ENCODE measurements around the gene GAPVD1. TPM values are rescaled to one million over a fixed set of nuclear protein-coding genes. Genes with fewer than 3 reads are reported as not detected.
"Not testable (repeated sequence)": the region's sequence is repeated elsewhere in the genome, so short reads cannot be mapped to it uniquely, and the experiment has no call there.

GAPVD1 gene
- polyA plus RNA-seq, 3 donors, result 26.0 to 42.2 (median 35.6) TPM

DNA sequence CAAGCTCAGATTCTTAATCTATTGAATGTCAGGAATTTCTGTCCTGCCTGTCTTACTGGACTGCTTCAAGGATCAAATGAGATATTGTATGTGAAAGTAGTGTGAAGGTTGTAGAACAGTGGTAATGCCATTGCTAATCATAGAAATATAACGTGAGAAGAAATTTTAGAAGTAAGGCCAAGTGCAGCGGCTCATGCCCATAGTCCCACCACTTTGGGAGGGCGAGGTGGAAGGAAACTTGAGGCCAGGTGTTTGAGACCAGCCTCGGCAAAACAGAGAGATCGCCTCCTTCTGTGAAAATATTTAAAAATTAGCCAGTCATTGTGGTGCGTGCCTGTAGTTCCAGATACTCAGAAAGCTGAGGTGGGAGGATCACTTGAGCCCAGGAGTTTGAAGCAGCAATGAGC lies 15.4 kb upstream of the GAPVD1 start:
- no peak for DNase-seq

DNA sequence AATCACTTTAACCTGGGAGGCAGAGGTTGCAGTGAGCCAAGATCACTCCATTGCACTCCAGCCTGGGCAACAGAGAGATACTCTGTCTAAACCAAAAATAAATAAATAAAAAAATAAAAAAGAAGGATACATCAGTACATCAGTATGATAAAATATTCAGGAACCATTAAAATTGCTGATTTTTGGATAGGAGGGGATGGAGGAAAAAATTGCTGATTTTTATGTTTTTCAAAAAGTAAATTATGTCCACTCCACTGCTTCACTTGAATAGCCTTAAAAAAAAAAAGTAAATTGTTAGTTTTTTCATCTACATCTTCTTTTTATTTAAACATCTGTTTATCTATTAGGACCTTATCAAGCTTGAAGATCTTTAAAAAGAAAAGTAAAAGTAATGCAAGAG lies 7.4 kb upstream of the GAPVD1 start:
- no peak for DNase-seq

DNA sequence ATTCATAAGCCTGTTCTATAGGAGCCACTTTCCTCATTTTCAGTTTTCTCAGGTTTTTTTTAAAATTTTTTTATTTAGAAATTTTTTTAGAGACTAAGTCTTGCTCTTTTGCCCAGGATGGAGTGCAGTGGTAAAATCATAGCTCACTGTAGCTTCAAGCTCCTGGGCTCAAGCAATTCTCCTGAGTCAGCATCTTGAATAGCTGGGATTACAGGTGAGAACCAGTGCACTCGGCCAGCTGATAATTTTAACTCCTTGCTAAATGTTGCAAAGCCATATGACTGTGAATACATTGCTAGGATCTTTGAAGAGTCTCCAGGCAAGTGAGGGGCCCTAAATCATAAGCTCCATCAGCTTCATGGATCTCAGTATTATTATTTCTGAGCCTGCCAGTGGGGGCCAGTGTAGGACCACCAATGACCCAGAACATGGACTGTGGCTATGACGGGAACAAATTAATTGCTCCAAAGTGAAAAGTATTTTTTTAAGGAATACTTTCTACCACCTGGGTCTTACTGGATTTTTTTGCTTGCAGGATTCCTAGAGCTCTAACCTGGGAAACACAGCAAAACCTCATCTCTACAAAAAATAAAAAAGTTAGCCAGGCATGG lies 5.7 kb upstream of the GAPVD1 start:
- peak; percentile 28 for DNase-seq

DNA sequence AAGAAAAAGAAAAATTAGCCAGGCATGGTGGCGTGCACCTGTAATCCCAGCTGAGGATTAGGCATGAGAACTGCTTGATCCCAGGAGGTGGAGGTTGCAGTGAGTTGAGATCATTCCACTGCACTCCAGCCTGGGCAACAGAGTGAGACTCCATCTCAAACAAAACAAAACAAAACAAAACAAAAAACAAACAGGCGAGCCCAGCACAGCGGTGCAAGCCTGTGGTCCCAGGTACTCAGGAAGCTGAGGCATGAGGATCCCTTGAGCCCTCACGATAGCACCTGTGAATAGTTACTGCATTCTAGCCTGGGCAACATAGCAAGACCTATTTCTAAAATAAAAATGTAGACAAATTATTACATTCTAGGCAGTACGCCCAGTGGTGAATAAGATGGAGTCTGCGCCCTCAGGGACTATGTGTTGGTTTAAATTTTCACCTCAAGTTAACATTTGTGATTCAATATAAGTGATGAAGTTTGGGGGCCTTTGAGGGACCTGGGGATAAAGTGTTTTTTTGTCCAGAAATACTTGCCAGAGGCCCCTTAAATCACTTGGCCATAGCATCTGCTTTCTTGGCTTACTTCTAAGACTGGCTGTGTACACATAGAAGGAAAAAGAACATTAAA lies 3.4 kb upstream of the GAPVD1 start:
- DNase-seq, result no peak

DNA sequence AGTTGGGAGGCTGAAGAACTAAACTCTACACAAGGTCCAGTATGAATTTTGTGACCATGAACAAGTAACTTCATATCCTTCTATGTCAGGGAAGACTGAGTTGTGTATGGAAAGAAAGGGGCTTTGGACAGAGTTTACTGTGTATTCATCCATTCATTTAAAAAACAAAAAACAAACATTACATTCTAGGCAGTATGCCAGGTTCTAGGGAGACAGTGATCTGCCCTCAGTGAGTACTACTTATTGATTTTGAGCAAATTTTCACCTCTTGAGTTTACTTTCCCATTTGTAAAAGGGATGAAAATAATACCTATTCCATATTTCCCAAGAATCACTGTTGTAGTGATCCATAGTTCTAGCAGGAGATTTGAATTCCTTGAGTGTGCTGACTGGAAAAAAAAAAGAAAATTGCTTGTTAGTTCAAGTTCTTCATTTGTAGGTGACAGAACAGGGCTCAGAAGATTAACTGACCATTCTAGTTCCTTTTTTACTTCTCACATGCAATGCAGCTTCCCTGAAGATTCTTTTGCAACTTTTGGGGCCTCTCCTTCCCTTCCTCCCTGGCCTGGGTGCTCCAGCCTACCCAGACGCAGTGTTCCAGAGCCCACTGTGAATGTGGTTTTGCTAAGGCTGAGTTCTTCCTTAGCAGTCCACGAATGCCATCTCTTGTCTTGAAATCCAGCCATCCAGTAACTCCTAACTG lies 2.6 kb upstream of the GAPVD1 start:
- DNase-seq, result no peak

DNA sequence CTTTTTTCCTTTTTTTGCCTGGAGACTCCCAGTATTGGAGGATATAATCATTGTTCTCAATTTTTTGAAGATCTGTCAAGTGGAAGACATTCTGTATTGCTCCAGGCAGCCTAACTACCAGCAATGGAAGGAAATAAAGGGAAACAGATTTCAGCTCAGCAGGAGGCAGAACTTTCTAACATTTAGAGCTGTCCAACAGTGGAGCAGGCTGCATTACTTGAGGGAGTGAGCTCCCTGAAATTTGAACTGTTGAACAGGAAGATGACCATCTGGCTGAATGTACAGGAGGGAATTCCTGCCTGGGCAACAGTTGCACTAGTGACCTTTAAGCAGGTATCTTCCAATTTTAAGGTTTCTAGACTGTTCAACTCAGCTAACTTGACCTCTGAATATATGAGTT lies 1.1 kb upstream of the GAPVD1 start:
- DNase-seq, result no peak

DNA sequence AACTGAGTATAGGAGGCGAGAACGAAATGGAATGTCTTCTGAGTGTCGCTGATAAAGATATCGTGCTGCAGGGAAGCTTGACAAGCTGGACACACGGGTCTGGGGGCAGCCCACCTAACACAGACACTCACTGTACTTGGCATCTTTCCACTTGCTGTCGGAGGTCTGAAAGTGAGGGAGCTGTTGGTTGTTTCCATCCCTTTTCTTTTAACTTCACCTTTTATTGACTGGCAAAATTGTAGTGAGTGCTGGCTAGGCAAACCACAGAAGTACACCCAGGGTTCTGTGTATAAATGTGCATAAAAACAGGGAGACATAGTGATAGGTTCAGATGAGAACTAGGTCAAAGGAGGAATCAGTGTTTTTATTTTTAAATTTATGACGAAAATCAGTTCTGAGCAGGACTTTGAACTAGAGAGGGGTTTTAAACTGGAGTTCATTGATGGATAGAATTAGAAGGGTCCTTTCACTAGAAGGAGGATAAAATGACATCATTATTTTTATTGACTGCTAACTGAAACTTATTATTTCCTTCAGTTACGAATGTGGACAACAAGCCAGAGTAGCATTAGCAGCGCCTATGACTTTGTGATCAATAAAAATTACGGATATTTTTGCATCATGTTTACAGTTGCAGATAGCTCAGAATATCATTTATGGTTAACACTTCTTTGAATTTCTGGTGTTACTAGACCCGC lies 817 bp downstream of the GAPVD1 start:
- peak; percentile 24 for DNase-seq

DNA sequence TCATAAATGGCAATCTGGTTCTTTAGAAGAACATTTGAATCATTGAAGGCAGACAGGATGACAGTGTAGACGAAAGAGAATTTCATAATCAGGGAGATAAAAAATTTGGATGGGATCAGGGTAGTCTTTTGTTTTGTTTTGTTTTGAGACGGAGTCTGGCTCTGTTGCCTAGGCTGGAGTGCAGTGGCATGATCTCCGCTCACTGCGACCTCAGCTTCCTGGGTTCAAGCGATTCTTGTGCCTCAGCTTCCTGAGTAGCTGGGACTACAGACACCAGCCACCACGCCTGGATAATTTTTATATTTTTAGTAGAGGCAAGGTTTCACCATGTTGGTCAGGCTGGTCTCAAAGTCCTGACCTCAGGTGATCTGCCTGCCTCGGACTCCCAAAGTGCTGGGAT lies 2.4 kb downstream of the GAPVD1 start:
- DNase-seq, result not testable (repeated sequence)

DNA sequence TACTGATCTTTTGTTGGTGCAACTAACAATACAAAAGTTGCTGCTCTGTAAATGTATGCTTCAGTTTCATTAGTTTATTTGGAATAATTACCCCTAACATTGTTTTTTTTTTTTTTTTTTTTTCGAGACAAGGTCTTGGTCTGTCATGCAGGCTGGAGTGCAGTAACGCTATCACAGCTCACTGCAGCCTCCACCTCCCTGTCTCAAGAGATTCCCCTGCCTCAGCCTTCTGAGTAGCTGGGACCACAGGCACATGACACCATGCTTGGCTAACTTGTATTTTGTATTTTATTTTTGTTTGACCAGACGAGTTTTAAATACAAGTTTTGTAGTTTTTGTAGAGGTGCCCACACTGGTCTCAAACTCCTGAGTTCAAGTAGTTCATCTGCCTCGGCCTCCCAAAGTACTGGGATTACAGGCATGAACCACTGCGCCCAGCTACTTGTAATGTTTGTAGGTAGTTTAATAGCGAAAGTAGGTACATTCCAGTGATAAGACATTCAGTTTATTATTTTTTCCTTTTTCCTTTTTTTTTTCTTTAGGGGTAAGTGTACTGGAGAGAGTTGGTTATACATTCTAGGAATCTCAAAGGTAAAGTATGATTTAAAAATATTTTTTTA lies 6.9 kb downstream of the GAPVD1 start:
- DNase-seq, result no peak

DNA sequence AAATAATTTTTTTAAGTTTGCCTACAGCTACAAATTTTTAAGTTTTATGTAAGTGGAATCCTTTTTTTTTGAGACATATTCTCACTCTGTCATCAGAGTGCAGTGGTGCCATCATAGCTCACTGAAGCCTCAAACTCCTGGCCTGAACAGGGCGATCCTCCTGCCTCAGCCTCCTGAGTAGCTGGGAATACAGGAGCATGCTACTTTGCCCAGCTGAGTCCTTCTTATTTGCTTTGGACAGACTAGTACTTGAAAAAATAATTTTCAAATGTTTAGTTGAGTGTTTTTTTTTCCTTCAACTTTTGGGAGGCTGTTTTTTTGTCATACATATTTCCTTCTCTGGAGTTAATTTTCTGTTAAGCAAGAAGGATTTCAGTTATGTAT lies 7.4 kb downstream of the GAPVD1 start:
- DNase-seq, result no peak

DNA sequence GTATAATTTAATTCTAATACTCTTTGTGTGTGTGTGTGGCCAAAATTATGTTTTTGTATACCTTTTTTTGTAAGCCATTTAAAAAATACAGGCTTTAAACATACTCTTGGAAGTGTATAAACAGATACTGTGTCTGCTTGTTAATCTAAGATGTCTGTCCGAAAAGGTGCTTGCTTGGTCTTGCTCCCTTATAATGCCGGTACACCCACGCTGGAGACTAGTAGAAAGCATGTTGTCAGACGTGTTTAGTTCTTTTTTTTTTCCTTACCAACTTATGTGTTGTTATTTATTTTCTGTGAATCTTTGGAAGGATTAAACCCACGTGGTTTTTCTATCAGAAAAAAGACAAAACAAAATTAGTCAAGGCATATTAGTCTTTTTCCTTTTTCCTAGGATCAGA lies 9.5 kb downstream of the GAPVD1 start:
- DNase-seq, result no peak

DNA sequence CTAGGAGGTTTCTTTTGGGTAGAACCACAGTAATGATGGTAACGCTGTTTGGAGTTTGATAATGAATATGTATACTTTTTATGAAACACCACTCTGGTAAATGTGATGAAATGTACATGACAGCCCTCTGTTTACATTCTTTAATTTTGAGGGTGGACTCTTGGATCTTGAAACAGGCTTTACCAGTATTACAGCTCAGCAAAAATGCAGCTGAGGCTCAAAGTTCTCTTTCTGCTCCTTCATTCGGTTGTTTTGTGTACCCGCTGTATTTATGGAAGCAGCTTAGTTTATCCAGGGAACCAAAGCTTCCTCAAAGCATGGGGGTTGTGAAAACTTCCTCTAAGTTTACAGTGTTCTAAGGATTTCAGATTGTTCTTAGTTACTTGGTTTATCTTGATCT lies 11.1 kb downstream of the GAPVD1 start:
- DNase-seq, result no peak

DNA sequence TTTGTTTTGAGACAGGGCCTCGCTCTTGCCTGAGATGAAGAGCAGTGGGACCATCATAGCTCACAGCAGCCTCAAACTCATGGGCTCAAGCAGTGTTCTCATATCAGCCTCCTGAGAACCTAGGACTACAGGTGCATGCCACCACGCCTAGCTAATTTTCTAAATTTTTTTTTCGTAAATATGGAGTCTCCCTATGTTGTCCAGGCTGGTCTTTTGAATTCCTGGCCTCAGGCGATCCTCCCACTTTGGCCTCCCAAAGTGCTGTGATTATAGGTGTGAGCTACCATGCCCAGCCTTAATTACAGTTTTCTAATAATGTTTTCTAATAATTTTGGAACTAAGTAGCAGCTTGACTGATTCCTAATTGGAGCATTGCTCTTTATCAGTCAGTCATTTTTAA lies 15.1 kb downstream of the GAPVD1 start:
- DNase-seq, result no peak

DNA sequence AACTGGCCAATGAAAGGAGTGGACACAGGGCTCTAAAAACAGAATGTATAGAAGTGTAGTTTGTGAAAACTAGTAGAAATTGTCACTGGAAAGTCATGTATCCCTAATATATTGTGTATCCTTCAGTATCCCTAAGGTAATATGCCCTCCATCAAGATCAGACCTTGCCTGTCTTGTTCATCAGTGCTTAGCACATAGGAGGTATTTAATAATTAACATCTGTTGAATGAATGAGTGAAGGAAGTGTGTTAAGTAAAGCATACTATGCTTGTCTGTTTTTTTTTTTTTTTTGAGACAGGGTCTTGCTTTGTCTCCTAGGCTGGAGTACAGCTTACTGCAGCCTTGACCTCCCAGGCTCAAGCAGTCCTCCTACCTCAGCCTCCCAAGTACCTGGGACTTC lies 15.8 kb downstream of the GAPVD1 start:
- no peak for DNase-seq

DNA sequence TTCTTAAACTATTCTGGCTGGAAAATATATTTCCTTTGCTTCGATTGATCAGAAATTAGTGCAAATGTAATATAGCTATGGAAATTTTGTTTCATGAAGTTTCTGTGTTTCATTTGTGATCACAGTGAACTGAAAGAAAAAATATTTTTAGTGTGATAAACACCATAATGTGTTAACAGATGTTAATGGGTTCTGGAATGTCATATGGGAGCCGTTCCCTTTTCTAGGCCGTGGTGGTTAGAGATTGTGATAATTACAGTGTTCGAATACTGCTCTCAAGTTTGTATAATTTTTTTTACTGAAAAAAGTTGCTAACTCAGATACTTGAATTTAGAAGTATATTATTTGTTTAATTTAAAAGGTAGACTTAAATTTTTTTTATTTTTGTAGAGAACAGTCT lies 19.3 kb downstream of the GAPVD1 start:
- DNase-seq, result no peak

DNA sequence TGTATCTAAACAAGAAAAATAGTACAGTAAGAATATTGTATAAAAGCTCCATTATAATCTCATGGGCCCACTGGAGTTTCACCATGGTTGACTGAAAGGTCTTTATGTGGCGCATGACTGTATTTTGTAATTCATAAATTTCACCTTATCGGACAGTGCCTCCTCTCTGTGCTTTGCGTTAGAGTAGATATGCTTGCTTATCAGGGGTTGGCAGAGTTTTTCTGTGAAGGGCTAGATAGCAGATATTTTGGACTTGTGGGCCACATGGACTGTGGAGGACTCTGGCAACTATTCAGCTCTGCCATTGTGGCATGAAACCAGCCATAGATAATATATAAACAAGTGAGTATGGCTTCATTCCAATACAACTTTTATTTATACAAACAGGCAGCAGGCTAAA lies 23.2 kb downstream of the GAPVD1 start:
- no peak for DNase-seq

DNA sequence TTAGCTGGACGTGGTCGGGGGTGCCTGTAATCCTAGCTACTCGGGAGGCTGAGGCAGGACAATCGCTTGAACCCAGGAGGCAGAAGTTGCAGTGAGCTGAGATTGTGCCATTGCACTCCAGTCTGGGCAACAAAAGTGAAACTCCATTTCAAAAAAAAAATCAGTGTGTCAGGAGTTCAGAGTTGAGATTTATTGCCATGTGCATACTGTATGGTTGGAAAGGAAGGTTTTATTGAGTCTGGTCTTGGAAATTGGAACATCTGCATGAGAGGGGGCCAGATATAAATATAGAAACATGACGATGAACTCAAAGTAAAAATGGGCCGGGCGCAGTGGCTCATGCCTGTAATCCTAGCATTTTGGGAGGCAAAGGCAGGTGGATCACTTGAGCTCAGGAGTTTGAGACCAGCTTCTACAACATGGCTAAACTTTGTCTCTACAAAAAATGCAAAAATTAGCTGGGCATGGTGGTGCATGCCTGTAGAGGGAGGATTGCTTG lies 25.4 kb downstream of the GAPVD1 start:
- not testable (repeated sequence) for DNase-seq

DNA sequence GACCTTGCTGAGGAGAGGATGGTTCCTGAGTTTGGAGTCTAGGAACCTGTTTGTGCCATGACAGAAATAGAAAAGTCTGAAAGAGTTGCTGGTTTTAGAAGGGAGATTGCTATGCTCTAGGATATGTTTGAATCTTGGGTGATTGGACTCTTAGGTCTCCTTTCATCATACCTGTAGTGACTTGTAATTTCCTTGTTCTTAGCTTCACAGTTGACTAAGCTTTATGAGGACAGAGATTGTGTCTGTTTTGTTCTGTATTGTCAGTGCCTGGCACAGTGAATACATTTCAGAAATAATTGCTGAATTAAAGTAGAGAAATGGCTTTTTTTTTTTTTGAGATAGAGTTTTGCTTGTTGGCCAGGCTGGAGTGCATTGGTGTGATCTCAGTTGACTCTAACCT lies 31.5 kb downstream of the GAPVD1 start:
- DNase-seq, result no peak

DNA sequence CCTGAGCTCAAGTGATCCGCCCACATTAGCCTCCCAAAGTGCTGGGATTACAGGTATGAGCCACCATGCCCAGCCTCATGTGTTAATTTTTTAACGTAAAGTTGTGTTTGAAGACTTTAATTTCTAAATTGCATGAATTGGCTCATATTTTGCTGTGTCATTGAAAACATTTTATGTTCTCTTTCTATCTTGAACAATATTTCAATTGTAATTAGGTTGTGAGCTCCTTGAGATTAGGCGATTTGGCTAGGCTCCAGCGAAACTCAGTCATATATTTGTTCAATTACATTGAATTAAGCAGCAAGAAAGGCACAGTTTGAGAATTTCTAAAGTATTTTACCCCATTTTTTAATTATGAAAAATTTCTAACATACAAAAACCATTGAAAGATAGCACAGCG lies 34.0 kb downstream of the GAPVD1 start:
- no peak for DNase-seq

DNA sequence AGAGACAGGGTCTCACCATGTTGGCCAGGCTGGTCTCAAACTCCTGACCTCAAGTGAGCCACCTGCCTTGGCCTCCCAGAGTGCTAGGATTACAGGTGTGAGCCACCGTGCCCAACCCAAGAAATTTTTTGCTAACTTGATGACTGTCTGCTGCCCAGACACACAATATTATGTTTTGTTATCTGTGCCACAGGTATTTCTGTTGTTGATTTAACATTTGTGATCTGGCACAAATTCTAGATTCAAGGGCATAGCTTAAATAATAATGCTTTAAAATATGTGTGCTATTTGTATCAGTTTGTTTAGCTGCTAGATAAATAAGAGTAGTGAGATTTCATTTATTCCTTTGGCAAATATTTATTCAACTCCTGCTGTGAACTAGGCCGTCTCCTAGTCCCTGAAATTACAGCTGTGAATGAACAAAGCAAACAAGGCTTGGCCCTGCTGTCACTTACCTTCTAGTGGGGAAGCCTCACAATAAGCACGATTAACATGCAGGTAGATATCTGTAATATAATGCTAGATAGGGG lies 35.3 kb downstream of the GAPVD1 start:
- DNase-seq, result no peak

DNA sequence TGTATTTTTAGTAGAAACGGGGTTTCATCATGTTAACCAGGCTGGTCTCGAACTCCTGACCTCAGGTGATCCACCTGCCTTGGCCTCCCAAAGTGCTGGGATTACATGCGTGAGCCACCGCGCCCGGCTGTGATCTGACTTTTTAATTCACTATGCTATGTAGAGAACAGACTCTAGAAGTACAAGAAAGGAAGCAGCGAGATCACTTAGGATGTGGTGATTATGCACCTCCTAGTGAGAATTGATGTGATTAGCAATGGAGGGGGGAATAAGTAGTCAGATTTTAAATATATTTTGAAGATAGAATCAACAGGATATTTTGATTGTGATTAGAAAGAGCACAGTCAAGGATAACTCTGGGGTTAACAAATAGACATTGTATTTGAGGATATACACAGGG lies 36.3 kb downstream of the GAPVD1 start:
- DNase-seq, result no peak

DNA sequence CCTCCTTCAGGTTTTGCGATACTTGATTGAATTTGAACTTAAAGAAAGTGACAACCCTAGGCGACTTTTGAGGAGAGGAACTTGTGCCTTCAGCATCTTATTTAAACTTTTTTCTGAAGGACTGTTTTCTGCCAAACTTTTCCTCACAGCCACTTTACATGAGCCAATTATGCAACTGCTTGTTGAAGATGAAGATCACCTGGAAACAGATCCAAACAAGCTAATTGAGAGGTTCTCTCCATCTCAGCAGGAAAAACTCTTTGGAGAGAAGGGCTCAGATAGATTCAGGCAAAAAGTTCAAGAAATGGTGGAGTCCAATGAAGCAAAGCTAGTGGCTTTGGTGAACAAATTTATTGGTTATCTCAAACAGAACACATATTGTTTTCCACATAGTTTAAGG lies 40.6 kb downstream of the GAPVD1 start:
- DNase-seq, result no peak
